Naive thymus-derived CD8-positive, alpha-beta T cell (primary cell): Measurements from ENCODE around the gene WDR87. TPM values are rescaled to one million over a fixed set of nuclear protein-coding genes. Genes with fewer than 3 reads are reported as not detected.

Experiments used
- ATAC-seq, 2 donors: fragments of 150-1000 bp; cut with Tn5 transposase in 1 of 2; sonication (Bioruptor Pico), chemical (Tn5 transposase) in 1 of 2; 1 replicate in 1 of 2; 2 replicates in 1 of 2; pipeline ENCODE4 v1.10.0; 2021; ENCODE audit warnings: mild to moderate bottlenecking in 2 of 2, moderate library complexity in 2 of 2
- POLR2A ChIA-PET: fragments of 350-600 bp; sonication (Branson Sonifier 250); formaldehyde crosslinking; loops from one replicate; lab custom pipeline; 2021; ENCODE audit warnings: antibody characterized with exemption; lab: Charles Lee
- DNase-seq, 10 donors: peaks; one replicate each; pipeline versions ENCODE4 v3.0.0 to v3.0.0-alpha.2; 2020 to 2022
- H3K27ac Mint-ChIP-seq, 10 donors: one replicate each; pipeline ENCODE4 v1.8.0; 2020 to 2022; ENCODE audit warnings: mild to moderate bottlenecking in 10 of 10, mixed read lengths in 10 of 10, moderate library complexity in 4 of 10, inconsistent platforms in 1 of 10
- H3K27me3 Mint-ChIP-seq, 5 donors: one replicate each; pipeline ENCODE4 v1.8.0; 2021 to 2022; ENCODE audit warnings: mixed read lengths in 5 of 5
- H3K36me3 Mint-ChIP-seq, 3 donors: one replicate each; pipeline ENCODE4 v1.8.0; 2020 to 2022; ENCODE audit warnings: mixed read lengths in 3 of 3, mild to moderate bottlenecking in 2 of 3, inconsistent platforms in 1 of 3
- H3K4me1 Mint-ChIP-seq, 4 donors: one replicate each; pipeline ENCODE4 v1.8.0; 2021 to 2022; ENCODE audit warnings: mixed read lengths in 4 of 4
- H3K4me3 Mint-ChIP-seq, 10 donors: one replicate each; pipeline ENCODE4 v1.8.0; 2020 to 2022; ENCODE audit warnings: mild to moderate bottlenecking in 10 of 10, mixed read lengths in 10 of 10, moderate library complexity in 6 of 10, inconsistent platforms in 1 of 10
- H3K9me3 Mint-ChIP-seq, 9 donors: one replicate each; pipeline ENCODE4 v1.8.0; 2020 to 2022; ENCODE audit warnings: mixed read lengths in 9 of 9, mild to moderate bottlenecking in 3 of 9, inconsistent platforms in 1 of 9, moderate library complexity in 1 of 9
- polyA plus RNA-seq, 3 donors: library from polyadenylated mRNA; unstranded; fragments of 300-500 nt; fragmentation: Illumina TruSeq; gene quantifications; one replicate each; pipeline ENCODE4 v1.2.3, GENCODE V29; 2021
- total RNA-seq, 8 experiments: library from RNA in 2 of 8; stranded (reverse) in 2 of 8; gene quantifications; one replicate each; pipeline ENCODE4 v1.2.3 and lab custom pipeline; 2021 to 2026

The WDR87 gene
- not detected for total RNA-seq
- polyA plus RNA-seq: not detected
- total RNA-seq (lab: John Stamatoyannopoulos, UW): 0 to 0.09 (median 0) reads per million in 6 experiments

- Mint-ChIP-seq H3K4me3 (peak within 1 kb of the TSS; percentile 91 to 96 (median 95)), H3K9me3 (no peaks in the 10 kb centered on the region), H3K27ac (peak within 1 kb of the TSS; percentile 51 to 97 (median 94)), H3K27me3 (no peaks in the 10 kb centered on the region), H3K4me1 (peaks cover 15 to 46% (median 37%) of the 10 kb centered on the region in 4 donors), H3K36me3 (no peaks in the 10 kb centered on the region)
- POLR2A ChIA-PET: interaction anchor here (0.5 to 3.7 kb wide), 24 partner anchors 10 to 1691 kb away, joined by 3 to 30 read pairs (median 4); partner anchors contain the start of genes CATSPERG, FAM98C, KCNK6 and PSMD8
- DNase-seq (peak in 9 of 10 donors; percentile 41 to 76 (median 56)), ATAC-seq (peak; percentile 48 to 50)
Observed at GRCh38 chr19:37905946-37906868, at the start of gene WDR87. Gene WDR87 (minus strand): TSS chr19:37906594. CDS start chr19:37898239, 8,355 bp downstream.

GRCh38 chr19:37955986-37956385 lies 49.6 kb upstream of the WDR87 start:
- Mint-ChIP-seq H3K27ac (no peak overlapping the region), H3K27me3 (no peaks in the 10 kb centered on the region), H3K4me3 (no peak overlapping the region), H3K36me3 (peaks cover 15 to 44% (median 22%) of the 10 kb centered on the region in 3 donors), H3K4me1 (peaks cover 2 to 65% (median 5%) of the 10 kb centered on the region in 4 donors), H3K9me3 (peaks cover 0 to 64% (median 12%) of the 10 kb centered on the region in 9 donors)
- DNase-seq: no peak
- POLR2A ChIA-PET: interaction anchor here (0.7 kb wide), 1 partner anchor 117 kb away, joined by 3 read pairs; no protein-coding TSS in a partner anchor
- ATAC-seq: no peak

GRCh38 chr19:37954421-37954874 lies 48.1 kb upstream of the WDR87 start:
- POLR2A ChIA-PET: no interaction called here
- peak overlapping the region in 1 of 10 donors; percentile 61 for H3K27ac Mint-ChIP-seq
- no peak for ATAC-seq

GRCh38 chr19:37953918-37954303 lies 47.5 kb upstream of the WDR87 start:
- peak overlapping the region in 1 of 10 donors; percentile 61 for H3K27ac Mint-ChIP-seq
- peaks cover 18 to 44% (median 25%) of the 10 kb centered on the region in 3 donors for H3K36me3 Mint-ChIP-seq
- POLR2A ChIA-PET: no interaction called here
- DNase-seq (no peak), ATAC-seq (no peak)
- peaks cover 0 to 63% (median 2%) of the 10 kb centered on the region in 4 donors for H3K4me1 Mint-ChIP-seq
- H3K27me3 Mint-ChIP-seq: no peaks in the 10 kb centered on the region
- H3K4me3 Mint-ChIP-seq: no peak overlapping the region
- H3K9me3 Mint-ChIP-seq: peaks cover 0 to 53% (median 12%) of the 10 kb centered on the region in 9 donors

More at GRCh38 chr19:37954421-37954874, 48.1 kb upstream of the WDR87 start:
- Mint-ChIP-seq H3K27me3 (no peaks in the 10 kb centered on the region), H3K36me3 (peaks cover 18 to 49% (median 25%) of the 10 kb centered on the region in 3 donors), H3K4me3 (no peak overlapping the region), H3K9me3 (peaks cover 0 to 59% (median 12%) of the 10 kb centered on the region in 9 donors), H3K4me1 (peaks cover 2 to 68% (median 5%) of the 10 kb centered on the region in 4 donors)
- DNase-seq: no peak

GRCh38 chr19:37953171-37953917 lies 47.0 kb upstream of the WDR87 start:
- Mint-ChIP-seq H3K36me3 (peaks cover 14 to 43% (median 25%) of the 10 kb centered on the region in 3 donors), H3K27ac (peak overlapping the region in 1 of 10 donors; percentile 61), H3K4me1 (peaks cover 0 to 61% (median 3%) of the 10 kb centered on the region in 4 donors), H3K9me3 (peaks cover 0 to 52% (median 12%) of the 10 kb centered on the region in 9 donors), H3K27me3 (no peaks in the 10 kb centered on the region), H3K4me3 (no peak overlapping the region)
- no peak for ATAC-seq
- POLR2A ChIA-PET: no interaction called here
- DNase-seq: no peak

GRCh38 chr19:37951816-37952210 lies 45.4 kb upstream of the WDR87 start:
- DNase-seq: no peak
- peaks cover 4 to 55% (median 5%) of the 10 kb centered on the region in 4 donors for H3K4me1 Mint-ChIP-seq
- H3K9me3 Mint-ChIP-seq: peaks cover 0 to 44% (median 8%) of the 10 kb centered on the region in 9 donors
- no peak overlapping the region for H3K4me3 Mint-ChIP-seq
- POLR2A ChIA-PET: interaction anchor here (0.6 kb wide), 1 partner anchor 10 kb away, joined by 4 read pairs; no protein-coding TSS in a partner anchor
- H3K36me3 Mint-ChIP-seq: peaks cover 14 to 45% (median 21%) of the 10 kb centered on the region in 3 donors
- peak overlapping the region in 2 of 10 donors; percentile 22 to 73 for H3K27ac Mint-ChIP-seq
- no peak for ATAC-seq
- H3K27me3 Mint-ChIP-seq: no peaks in the 10 kb centered on the region

- no peak for ATAC-seq
- H3K9me3 Mint-ChIP-seq: peaks cover 0 to 37% (median 4%) of the 10 kb centered on the region in 9 donors
- no peak for DNase-seq
- POLR2A ChIA-PET: no interaction called here
- H3K4me3 Mint-ChIP-seq: peak overlapping the region in 1 of 10 donors; percentile 17
- H3K27ac Mint-ChIP-seq: peak overlapping the region in 2 of 10 donors; percentile 0 to 73
- H3K27me3 Mint-ChIP-seq: no peaks in the 10 kb centered on the region
- peaks cover 2 to 50% (median 5%) of the 10 kb centered on the region in 4 donors for H3K4me1 Mint-ChIP-seq
- H3K36me3 Mint-ChIP-seq: peaks cover 14 to 43% (median 17%) of the 10 kb centered on the region in 3 donors
Observed at GRCh38 chr19:37950471-37951175, 44.2 kb upstream of the WDR87 start.

- Mint-ChIP-seq H3K9me3 (peaks cover 0 to 20% (median 0%) of the 10 kb centered on the region in 9 donors), H3K4me1 (peaks cover 2 to 35% (median 6%) of the 10 kb centered on the region in 4 donors), H3K27ac (no peak overlapping the region), H3K36me3 (peaks cover 5 to 33% (median 10%) of the 10 kb centered on the region in 3 donors), H3K4me3 (no peak overlapping the region), H3K27me3 (no peaks in the 10 kb centered on the region)
- DNase-seq (no peak), ATAC-seq (no peak)
- POLR2A ChIA-PET: no interaction called here
Observed at GRCh38 chr19:37948362-37948761, 42.0 kb upstream of the WDR87 start.

GRCh38 chr19:37947778-37948177 lies 41.4 kb upstream of the WDR87 start:
- POLR2A ChIA-PET: interaction anchor here (0.6 kb wide), 1 partner anchor 142 kb away, joined by 4 read pairs; no protein-coding TSS in a partner anchor
- ATAC-seq: no peak
- Mint-ChIP-seq H3K27me3 (no peaks in the 10 kb centered on the region), H3K4me3 (peak overlapping the region in 1 of 10 donors; percentile 31), H3K27ac (no peak overlapping the region), H3K9me3 (peaks cover 0 to 20% (median 0%) of the 10 kb centered on the region in 9 donors), H3K36me3 (peaks cover 5 to 31% (median 16%) of the 10 kb centered on the region in 3 donors), H3K4me1 (peaks cover 5 to 29% (median 8%) of the 10 kb centered on the region in 4 donors)
- DNase-seq: no peak

GRCh38 chr19:37946132-37946531 lies 39.7 kb upstream of the WDR87 start:
- Mint-ChIP-seq H3K36me3 (peaks cover 4 to 37% (median 26%) of the 10 kb centered on the region in 3 donors), H3K27me3 (no peaks in the 10 kb centered on the region), H3K9me3 (peaks cover 0 to 14% (median 0%) of the 10 kb centered on the region in 9 donors), H3K4me3 (no peak overlapping the region), H3K27ac (no peak overlapping the region), H3K4me1 (peaks cover 7 to 19% (median 11%) of the 10 kb centered on the region in 4 donors)
- no peak for ATAC-seq
- DNase-seq: no peak
- POLR2A ChIA-PET: no interaction called here

GRCh38 chr19:37943480-37943879 lies 37.1 kb upstream of the WDR87 start:
- Mint-ChIP-seq H3K36me3 (peaks cover 0 to 34% (median 25%) of the 10 kb centered on the region in 3 donors), H3K27me3 (no peaks in the 10 kb centered on the region)

More at GRCh38 chr19:37943480-37943879, 37.1 kb upstream of the WDR87 start:
- no peak overlapping the region for H3K4me3 Mint-ChIP-seq
- no peak overlapping the region for H3K27ac Mint-ChIP-seq
- POLR2A ChIA-PET: interaction anchor here (0.9 kb wide), 1 partner anchor 12 kb away, joined by 3 read pairs; no protein-coding TSS in a partner anchor
- H3K9me3 Mint-ChIP-seq: peaks cover 0 to 6% (median 0%) of the 10 kb centered on the region in 9 donors
- ATAC-seq (no peak), DNase-seq (no peak)
- H3K4me1 Mint-ChIP-seq: peaks cover 9 to 12% (median 11%) of the 10 kb centered on the region in 4 donors
